Subcutaneous adipose tissue (tissue), 4 donors: ENCODE results near the gene MYO16. TPM values are rescaled to one million over a fixed set of nuclear protein-coding genes. Genes with fewer than 3 reads are reported as not detected.

Experiments used
- CTCF ChIP-seq: fragments of 450-650 bp; IDR thresholded peaks from one replicate; pipeline ENCODE4 v1.5.1; 2016; ENCODE audit warnings: low read depth, mild to moderate bottlenecking, control low read depth, antibody characterized with exemption, moderate library complexity
- total RNA-seq, 4 donors: library from RNA; depleted of rRNA; stranded (reverse); fragments of >200 nt; gene quantifications; one replicate each; pipeline ENCODE4 v1.1.0, GENCODE V29; 2016

MYO16 gene
- total RNA-seq, 4 donors from 2014 or later: 0.44 to 1.1 (median 0.58) TPM

GRCh38 chr13:108921238-108921637 lies 291.8 kb downstream of the MYO16 start:
- TF ChIP-seq CTCF: no peak

GRCh38 chr13:108922108-108922507 lies 292.7 kb downstream of the MYO16 start:
- TF ChIP-seq CTCF: no peak

GRCh38 chr13:108923386-108924047 lies 294.1 kb downstream of the MYO16 start:
- TF ChIP-seq CTCF: no peak

GRCh38 chr13:108924134-108924533 lies 294.7 kb downstream of the MYO16 start:
- TF ChIP-seq CTCF: no peak

GRCh38 chr13:108924541-108924940 lies 295.1 kb downstream of the MYO16 start:
- TF ChIP-seq CTCF: no peak

GRCh38 chr13:108925070-108925469 lies 295.7 kb downstream of the MYO16 start:
- TF ChIP-seq CTCF: no peak

GRCh38 chr13:108926862-108927261 lies 297.5 kb downstream of the MYO16 start:
- no peak for TF ChIP-seq CTCF
